SJCRH30 (cell line): Measurements from ENCODE around the gene STRN. TPM values are rescaled to one million over a fixed set of nuclear protein-coding genes. Genes with fewer than 3 reads are reported as not detected.

ENCODE experiments used
- DNase-seq, 2 experiments: peaks; one replicate each; pipeline ENCODE4 v3.0.0-alpha.2; 2015 to 2020
- H3K27ac ChIP-seq: fragments of 250-450 bp; sonication (Bioruptor Pico); 2 replicates; pipeline ENCODE4 v1.5.1; 2020; ENCODE audit warnings: mild to moderate bottlenecking, moderate library complexity
- H3K27me3 ChIP-seq: fragments of 250-450 bp; sonication (Bioruptor Pico); 2 replicates; pipeline ENCODE4 v1.5.1; 2020; ENCODE audit warnings: mild to moderate bottlenecking, moderate library complexity
- H3K36me3 ChIP-seq: fragments of 250-450 bp; sonication (Bioruptor Pico); 2 replicates; pipeline ENCODE4 v1.5.1; 2020; ENCODE audit warnings: mild to moderate bottlenecking, moderate library complexity
- H3K4me1 ChIP-seq: fragments of 250-450 bp; sonication (Bioruptor Pico); 2 replicates; pipeline ENCODE4 v1.5.1; 2020; ENCODE audit warnings: mild to moderate bottlenecking, moderate library complexity
- H3K4me3 ChIP-seq: fragments of 250-450 bp; sonication (Bioruptor Pico); 2 replicates; pipeline ENCODE4 v1.5.1; 2020; ENCODE audit warnings: mild to moderate bottlenecking, moderate library complexity
- H3K9me3 ChIP-seq: fragments of 250-450 bp; sonication (Bioruptor Pico); replicated peaks from 2 replicates; pipeline ENCODE4 v1.5.1; 2020; ENCODE audit warnings: mild to moderate bottlenecking, moderate library complexity
- total RNA-seq: library from RNA; depleted of rRNA; stranded (reverse); fragments of >200 nt; shearing (Covaris generic); gene quantifications from 2 replicates; pipeline ENCODE4 v1.2.3, GENCODE V29; 2014

Gene STRN
- total RNA-seq, 1 experiment from 2014 or later, result 37.3 TPM

GRCh38 chr2:36819095-36819711, 147.1 kb downstream of the STRN start:
- DNase-seq, result no peak
- H3K4me3 ChIP-seq, result no peak overlapping the region

GRCh38 chr2:36818542-36818941, 147.8 kb downstream of the STRN start:
- Histone ChIP-seq H3K4me3 (no peak overlapping the region), H3K27me3 (peaks cover 7% of the 10 kb centered on the region; the same call in 1 of the 2 replicates), H3K27ac (no peak overlapping the region), H3K4me1 (no peaks in the 10 kb centered on the region), H3K36me3 (no peaks in the 10 kb centered on the region), H3K9me3 (no peaks in the 10 kb centered on the region)
- no peak for DNase-seq

More at GRCh38 chr2:36819095-36819711, 147.1 kb downstream of the STRN start:
- Histone ChIP-seq H3K9me3 (no peaks in the 10 kb centered on the region), H3K27ac (no peak overlapping the region), H3K36me3 (no peaks in the 10 kb centered on the region), H3K4me1 (no peaks in the 10 kb centered on the region), H3K27me3 (peaks cover 7% of the 10 kb centered on the region; the same call in 1 of the 2 replicates)

GRCh38 chr2:36812196-36812595, 154.1 kb downstream of the STRN start:
- no peaks in the 10 kb centered on the region for H3K4me1 ChIP-seq
- no peak overlapping the region for H3K27ac ChIP-seq
- H3K27me3 ChIP-seq, result peaks cover 7% of the 10 kb centered on the region; the same call in 1 of the 2 replicates
- H3K36me3 ChIP-seq, result no peaks in the 10 kb centered on the region
- H3K4me3 ChIP-seq, result no peak overlapping the region
- H3K9me3 ChIP-seq, result no peaks in the 10 kb centered on the region
- peak; percentile 13 to 34 for DNase-seq

DNA sequence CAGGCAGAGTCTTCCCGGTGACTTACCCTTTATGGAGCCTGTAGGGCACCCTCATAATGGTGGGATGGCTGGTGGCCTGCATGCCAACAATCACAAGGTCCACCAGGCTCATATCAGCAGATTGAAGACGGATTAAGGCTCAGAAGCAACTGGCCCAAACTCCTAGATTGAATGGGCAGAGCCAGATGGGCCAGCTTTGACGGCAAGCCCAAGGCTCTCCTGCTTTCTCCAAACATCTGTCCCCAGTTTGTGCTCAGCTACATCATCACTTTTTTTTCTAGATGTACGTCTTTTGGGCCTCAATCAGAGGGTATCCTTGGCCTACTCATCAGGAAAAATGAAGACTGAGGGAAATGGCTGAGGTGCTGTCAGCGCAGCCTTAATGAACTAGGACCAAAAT, 155.3 kb downstream of the STRN start:
- no peaks in the 10 kb centered on the region for H3K4me1 ChIP-seq
- H3K9me3 ChIP-seq, result no peaks in the 10 kb centered on the region
- H3K27ac ChIP-seq, result no peak overlapping the region
- DNase-seq, result no peak
- no peak overlapping the region for H3K4me3 ChIP-seq
- 0 out of 2 replicates have a peak, but pooled peaks cover 4% of the 10 kb centered on the region for H3K27me3 ChIP-seq
- no peaks in the 10 kb centered on the region for H3K36me3 ChIP-seq

DNA sequence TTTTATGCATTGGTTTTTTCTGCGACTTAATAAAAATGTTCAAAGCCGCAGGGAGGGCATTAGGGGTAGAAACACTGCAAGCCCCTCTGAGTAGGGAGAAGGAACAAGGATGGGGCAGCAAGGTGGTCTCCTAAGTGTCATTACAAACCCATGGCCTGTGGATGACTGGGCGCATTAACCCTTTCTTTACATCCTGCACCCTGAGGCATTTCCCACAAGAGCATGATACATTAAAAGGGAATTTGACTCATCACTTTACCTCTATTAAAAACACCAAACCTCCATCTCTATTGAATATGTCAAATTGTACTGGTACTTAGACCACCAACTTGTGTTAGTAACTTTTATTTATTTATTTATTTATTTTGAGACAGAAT, 157.3 kb downstream of the STRN start:
- H3K36me3 ChIP-seq, result no peaks in the 10 kb centered on the region
- H3K4me1 ChIP-seq, result no peaks in the 10 kb centered on the region
- H3K27me3 ChIP-seq, result no peaks in the 10 kb centered on the region
- no peak for DNase-seq
- no peak overlapping the region for H3K4me3 ChIP-seq
- no peak overlapping the region for H3K27ac ChIP-seq
- H3K9me3 ChIP-seq, result no peaks in the 10 kb centered on the region

DNA sequence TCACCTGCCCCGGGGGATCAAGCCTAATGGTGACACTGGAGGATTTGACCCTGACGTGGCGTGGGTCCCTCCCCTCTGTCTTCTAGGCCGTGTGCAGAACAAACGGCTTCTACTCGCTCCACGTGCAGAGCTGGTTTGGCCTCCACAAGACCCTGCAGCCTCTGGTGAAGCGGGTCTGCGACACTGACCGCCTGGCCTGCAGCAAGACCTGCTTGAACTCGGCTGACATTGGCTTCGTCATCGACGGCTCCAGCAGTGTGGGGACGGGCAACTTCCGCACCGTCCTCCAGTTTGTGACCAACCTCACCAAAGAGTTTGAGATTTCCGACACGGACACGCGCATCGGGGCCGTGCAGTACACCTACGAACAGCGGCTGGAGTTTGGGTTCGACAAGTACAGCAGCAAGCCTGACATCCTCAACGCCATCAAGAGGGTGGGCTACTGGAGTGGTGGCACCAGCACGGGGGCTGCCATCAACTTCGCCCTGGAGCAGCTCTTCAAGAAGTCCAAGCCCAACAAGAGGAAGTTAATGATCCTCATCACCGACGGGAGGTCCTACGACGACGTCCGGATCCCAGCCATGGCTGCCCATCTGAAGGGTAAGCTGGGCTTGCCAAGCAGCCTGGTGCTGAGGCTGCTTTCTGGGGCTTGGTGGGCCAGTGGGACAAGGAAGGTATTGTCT, 157.8 kb downstream of the STRN start:
- no peak overlapping the region for H3K27ac ChIP-seq
- no peak for DNase-seq
- no peak overlapping the region for H3K4me3 ChIP-seq
- H3K36me3 ChIP-seq, result no peaks in the 10 kb centered on the region
- H3K9me3 ChIP-seq, result no peaks in the 10 kb centered on the region
- H3K27me3 ChIP-seq, result no peaks in the 10 kb centered on the region
- no peaks in the 10 kb centered on the region for H3K4me1 ChIP-seq

- Histone ChIP-seq H3K36me3 (no peaks in the 10 kb centered on the region), H3K27ac (no peak overlapping the region), H3K27me3 (no peaks in the 10 kb centered on the region), H3K4me1 (no peaks in the 10 kb centered on the region), H3K9me3 (no peaks in the 10 kb centered on the region), H3K4me3 (no peak overlapping the region)
- DNase-seq, result no peak
These were observed 159.0 kb downstream of the STRN start for GRCh38 chr2:36807223-36807886.

DNA sequence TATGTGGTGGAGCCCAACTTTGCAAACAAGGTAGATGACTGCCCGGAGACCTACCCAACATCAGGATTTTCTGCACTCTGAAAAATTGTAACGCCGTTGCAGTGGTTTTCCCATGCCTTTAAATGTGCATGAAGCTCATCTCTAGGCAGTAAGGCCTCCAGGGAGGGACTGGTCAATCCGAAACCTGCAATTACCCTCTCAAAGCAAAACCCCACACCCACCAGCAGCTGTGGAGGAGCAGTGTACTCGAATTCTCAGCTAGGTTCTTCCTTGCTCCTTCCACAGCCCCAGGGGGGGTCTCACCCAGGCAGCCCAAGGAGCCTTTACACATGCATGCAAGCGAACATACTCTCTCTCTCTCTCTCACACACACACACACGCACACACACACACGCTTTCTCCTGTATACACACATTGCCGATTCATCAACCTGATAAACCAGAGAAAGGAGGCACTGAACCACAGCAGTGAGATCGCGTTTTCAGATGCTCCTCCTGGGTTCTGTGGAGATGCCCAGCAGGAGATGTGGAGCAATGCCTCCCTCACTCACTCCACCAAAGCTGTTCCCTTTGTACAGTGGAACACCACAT, 160.6 kb downstream of the STRN start:
- H3K4me3 ChIP-seq, result no peak overlapping the region
- no peaks in the 10 kb centered on the region for H3K36me3 ChIP-seq
- no peaks in the 10 kb centered on the region for H3K9me3 ChIP-seq
- no peaks in the 10 kb centered on the region for H3K27me3 ChIP-seq
- H3K27ac ChIP-seq, result no peak overlapping the region
- DNase-seq, result no peak
- no peaks in the 10 kb centered on the region for H3K4me1 ChIP-seq

GRCh38 chr2:36802952-36803351, 163.4 kb downstream of the STRN start:
- no peaks in the 10 kb centered on the region for H3K36me3 ChIP-seq
- H3K4me3 ChIP-seq, result no peak overlapping the region
- no peak overlapping the region for H3K27ac ChIP-seq
- DNase-seq, result no peak
- no peaks in the 10 kb centered on the region for H3K27me3 ChIP-seq
- H3K4me1 ChIP-seq, result no peaks in the 10 kb centered on the region
- no peaks in the 10 kb centered on the region for H3K9me3 ChIP-seq

- no peak for DNase-seq
- Histone ChIP-seq H3K36me3 (no peaks in the 10 kb centered on the region), H3K4me1 (no peaks in the 10 kb centered on the region)
These were observed 165.2 kb downstream of the STRN start for GRCh38 chr2:36801088-36801487.

DNA sequence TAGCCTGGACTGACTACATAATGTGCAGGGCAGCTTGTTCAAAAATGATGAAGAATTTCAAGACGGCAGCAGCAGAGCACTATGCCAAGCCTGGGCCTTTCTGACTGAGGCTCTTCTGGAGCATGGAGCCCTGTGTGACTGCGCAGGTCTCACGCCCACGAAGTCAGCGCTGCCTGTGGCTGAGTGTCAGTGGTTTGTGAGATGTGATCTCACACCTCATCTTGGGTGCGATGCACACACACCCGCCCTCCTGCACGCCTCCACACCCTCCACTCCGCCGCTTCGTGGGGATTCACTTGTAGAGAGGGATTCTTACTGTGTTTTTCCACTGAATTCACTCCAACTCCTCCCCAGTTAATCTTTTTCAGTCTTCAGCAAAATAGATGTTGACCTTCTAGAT, 166.0 kb downstream of the STRN start:
- DNase-seq, result no peak
- no peaks in the 10 kb centered on the region for H3K27me3 ChIP-seq
- no peaks in the 10 kb centered on the region for H3K4me1 ChIP-seq
- H3K9me3 ChIP-seq, result no peaks in the 10 kb centered on the region
- H3K27ac ChIP-seq, result no peak overlapping the region
- no peaks in the 10 kb centered on the region for H3K36me3 ChIP-seq
- no peak overlapping the region for H3K4me3 ChIP-seq

More at GRCh38 chr2:36801088-36801487, 165.2 kb downstream of the STRN start:
- Histone ChIP-seq H3K4me3 (no peak overlapping the region), H3K27ac (no peak overlapping the region), H3K27me3 (no peaks in the 10 kb centered on the region), H3K9me3 (no peaks in the 10 kb centered on the region)

GRCh38 chr2:36798724-36799123, 167.6 kb downstream of the STRN start:
- DNase-seq, result no peak
- no peaks in the 10 kb centered on the region for H3K9me3 ChIP-seq
- H3K27me3 ChIP-seq, result peaks cover 5% of the 10 kb centered on the region; the same call in 1 of the 2 replicates
- H3K4me3 ChIP-seq, result no peak overlapping the region
- no peaks in the 10 kb centered on the region for H3K36me3 ChIP-seq
- H3K27ac ChIP-seq, result no peak overlapping the region
- no peaks in the 10 kb centered on the region for H3K4me1 ChIP-seq

GRCh38 chr2:36797324-36798070, 168.8 kb downstream of the STRN start:
- H3K27ac ChIP-seq, result no peak overlapping the region
- no peaks in the 10 kb centered on the region for H3K9me3 ChIP-seq
- DNase-seq, result no peak

More at GRCh38 chr2:36797324-36798070, 168.8 kb downstream of the STRN start:
- H3K4me1 ChIP-seq, result no peaks in the 10 kb centered on the region
- no peaks in the 10 kb centered on the region for H3K36me3 ChIP-seq
- no peak overlapping the region for H3K4me3 ChIP-seq
- peaks cover 5% of the 10 kb centered on the region; the same call in 1 of the 2 replicates for H3K27me3 ChIP-seq
